DMS 273 treated with DMSO at 0.1 percent for 48 hours (cell line): ENCODE results near the gene PNMA5.
"Not testable (repeated sequence)": the region's sequence is repeated elsewhere in the genome, so short reads cannot be mapped to it uniquely, and the experiment has no call there.

Experiments used
- DNase-seq: peaks from one replicate; lab custom pipeline; 2025; lab: John Stamatoyannopoulos, UW

Gene PNMA5

GRCh38 chrX:152993933-152994332, at the start of gene PNMA5:
PNMA5 (minus strand) TSS chrX:152994116; CDS start chrX:152991598, 2,518 bp downstream.
- DNase-seq: no peak

GRCh38 chrX:153032397-153033118, 38.6 kb upstream of the PNMA5 start:
- no peak for DNase-seq

GRCh38 chrX:153030801-153031200, 36.9 kb upstream of the PNMA5 start:
- DNase-seq: no peak

- no peak for DNase-seq
Measured at GRCh38 chrX:153029875-153030274, 36.0 kb upstream of the PNMA5 start.

- DNase-seq: no peak
Measured at GRCh38 chrX:153029162-153029561, 35.2 kb upstream of the PNMA5 start.

- DNase-seq: not testable (repeated sequence)
Measured at GRCh38 chrX:153028487-153028886, 34.6 kb upstream of the PNMA5 start.

- not testable (repeated sequence) for DNase-seq
Measured at GRCh38 chrX:153026501-153026900, 32.6 kb upstream of the PNMA5 start.

GRCh38 chrX:153019166-153019565, 25.2 kb upstream of the PNMA5 start:
- no peak for DNase-seq

GRCh38 chrX:153017174-153017573, 23.3 kb upstream of the PNMA5 start:
- DNase-seq: not testable (repeated sequence)

GRCh38 chrX:153004780-153005179, 10.9 kb upstream of the PNMA5 start:
- no peak for DNase-seq

- DNase-seq: no peak
Measured at GRCh38 chrX:153003981-153004380, 10.1 kb upstream of the PNMA5 start.

- DNase-seq: not testable (repeated sequence)
Measured at GRCh38 chrX:153002182-153002581, 8.3 kb upstream of the PNMA5 start.

GRCh38 chrX:152997337-152997736, 3.4 kb upstream of the PNMA5 start:
- DNase-seq: no peak

- DNase-seq: no peak
Measured at GRCh38 chrX:152992115-152992514, 1.8 kb downstream of the PNMA5 start.

- DNase-seq: no peak
Measured at GRCh38 chrX:152991123-152991522, 2.8 kb downstream of the PNMA5 start.

GRCh38 chrX:152989292-152989658, 4.6 kb downstream of the PNMA5 start:
- no peak for DNase-seq

GRCh38 chrX:152988536-152989291, 5.2 kb downstream of the PNMA5 start:
- no peak for DNase-seq

GRCh38 chrX:152987801-152988200, 6.1 kb downstream of the PNMA5 start:
- DNase-seq: no peak

- DNase-seq: not testable (repeated sequence)
Measured at GRCh38 chrX:152987156-152987555, 6.8 kb downstream of the PNMA5 start.

- DNase-seq: not testable (repeated sequence)
Measured at GRCh38 chrX:152985383-152985782, 8.5 kb downstream of the PNMA5 start.

GRCh38 chrX:152968193-152968592, 25.7 kb downstream of the PNMA5 start:
- DNase-seq: no peak

GRCh38 chrX:152960115-152960514, 33.8 kb downstream of the PNMA5 start:
- DNase-seq: no peak

GRCh38 chrX:152959626-152960025, 34.3 kb downstream of the PNMA5 start:
- DNase-seq: no peak
